Measurements from ENCODE around the gene CRHR1.

DNA sequence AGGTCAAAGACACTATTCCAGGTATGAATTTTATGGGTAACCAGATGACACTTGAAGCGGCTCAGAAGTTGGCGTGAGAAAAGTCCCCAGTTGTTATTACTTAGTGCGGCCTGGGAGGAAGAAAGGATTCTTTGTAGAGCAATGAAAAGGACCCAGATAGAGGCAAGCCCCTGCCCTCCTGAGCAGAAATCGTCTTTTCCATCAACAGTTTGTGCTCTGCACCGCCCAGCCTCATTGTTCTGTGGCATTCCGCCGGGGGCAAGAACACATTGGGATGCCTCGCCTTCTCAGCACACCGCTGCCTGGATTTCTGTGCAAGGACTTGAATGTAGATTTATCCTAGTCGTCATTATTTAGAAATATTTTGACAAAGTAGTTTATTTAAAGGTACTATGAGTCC, 32.7 kb upstream of the CRHR1 start:
- TF ChIP-seq FOS (IDR thresholded peaks at IDR 0.05; ENCODE audit: low read depth, low read length) (no peak), SMC3 (IDR thresholded peaks at IDR 0.05; ENCODE audit: low read depth, low read length) (no peak), MAZ (IDR thresholded peaks at IDR 0.05; ENCODE audit: borderline replicate concordance, low read depth, low read length) (no peak), MAFK (IDR thresholded peaks at IDR 0.05; ENCODE audit: low read depth, low read length) (no peak), RFX5 (IDR thresholded peaks at IDR 0.05; ENCODE audit: low read depth, low read length) (no peak), NFE2L2 (IDR thresholded peaks at IDR 0.05; ENCODE audit: low read depth, low read length) (no peak), POLR2A (IDR thresholded peaks at IDR 0.05; ENCODE audit: low read depth, low read length) (no peak), RAD21 (IDR thresholded peaks at IDR 0.05; ENCODE audit: low read length) (no peak), CHD1 (IDR thresholded peaks at IDR 0.05; ENCODE audit: low read depth, low read length) (no peak), CEBPB (IDR thresholded peaks at IDR 0.05; ENCODE audit: low read depth, low read length) (no peak), MXI1 (IDR thresholded peaks at IDR 0.05; ENCODE audit: borderline replicate concordance, low read depth, low read length) (no peak)
- TF ChIP-seq, protein P1, sequence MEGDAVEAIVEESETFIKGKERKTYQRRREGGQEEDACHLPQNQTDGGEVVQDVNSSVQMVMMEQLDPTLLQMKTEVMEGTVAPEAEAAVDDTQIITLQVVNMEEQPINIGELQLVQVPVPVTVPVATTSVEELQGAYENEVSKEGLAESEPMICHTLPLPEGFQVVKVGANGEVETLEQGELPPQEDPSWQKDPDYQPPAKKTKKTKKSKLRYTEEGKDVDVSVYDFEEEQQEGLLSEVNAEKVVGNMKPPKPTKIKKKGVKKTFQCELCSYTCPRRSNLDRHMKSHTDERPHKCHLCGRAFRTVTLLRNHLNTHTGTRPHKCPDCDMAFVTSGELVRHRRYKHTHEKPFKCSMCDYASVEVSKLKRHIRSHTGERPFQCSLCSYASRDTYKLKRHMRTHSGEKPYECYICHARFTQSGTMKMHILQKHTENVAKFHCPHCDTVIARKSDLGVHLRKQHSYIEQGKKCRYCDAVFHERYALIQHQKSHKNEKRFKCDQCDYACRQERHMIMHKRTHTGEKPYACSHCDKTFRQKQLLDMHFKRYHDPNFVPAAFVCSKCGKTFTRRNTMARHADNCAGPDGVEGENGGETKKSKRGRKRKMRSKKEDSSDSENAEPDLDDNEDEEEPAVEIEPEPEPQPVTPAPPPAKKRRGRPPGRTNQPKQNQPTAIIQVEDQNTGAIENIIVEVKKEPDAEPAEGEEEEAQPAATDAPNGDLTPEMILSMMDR (conservative IDR thresholded peaks at IDR 0.05; ENCODE audit: low read depth, low read length) = no peak
